Tibial nerve (tissue), 4 donors: ENCODE results near the gene BCHE.

Source experiments
- CTCF ChIP-seq, 5 experiments: fragments of 200-600 bp in 3 of 5; fragments of 450-650 bp in 2 of 5; sonication (generic) in 3 of 5; IDR thresholded peaks; one replicate each; pipeline ENCODE4 v1.5.1; 2016 to 2019; ENCODE audit warnings: antibody characterized with exemption in 5 of 5, mild to moderate bottlenecking in 3 of 5, moderate library complexity in 2 of 5
- EP300 ChIP-seq, 2 donors: sonication (generic); formaldehyde crosslinking; IDR thresholded peaks; one replicate each; pipeline ENCODE4 v1.6.1; 2017; ENCODE audit warnings: antibody characterized with exemption in 2 of 2, mild to moderate bottlenecking in 1 of 2
- POLR2A ChIP-seq, 2 donors: fragments of 450-650 bp; IDR thresholded peaks; one replicate each; pipeline ENCODE4 v1.6.1; 2017; ENCODE audit warnings: antibody characterized with exemption in 2 of 2, mild to moderate bottlenecking in 2 of 2, moderate library complexity in 2 of 2

GRCh38 chr3:165805946-165806561 is 31.2 kb downstream of the BCHE start:
- TF ChIP-seq CTCF (IDR thresholded peaks at IDR 0.05) (no peak), EP300 (IDR thresholded peaks at IDR 0.05) (no peak), POLR2A (IDR thresholded peaks at IDR 0.05) (no peak)
